H1 (cell line): ENCODE results near the gene USF1. TPM values are rescaled to one million over a fixed set of nuclear protein-coding genes. Genes with fewer than 3 reads are reported as not detected.
"Not testable (repeated sequence)": the region's sequence is repeated elsewhere in the genome, so short reads cannot be mapped to it uniquely, and the experiment has no call there.

ENCODE experiments used
- CTCF ChIA-PET: fragments of 300-600 bp; sonication (Branson Sonifier 250); formaldehyde crosslinking; loops from one replicate; lab custom pipeline; 2021; ENCODE audit not compliant: partially characterized antibody; lab: Charles Lee
- POLR2A ChIA-PET: fragments of 300-600 bp; sonication (Branson Sonifier 250); formaldehyde crosslinking; loops from one replicate; lab custom pipeline; 2021; ENCODE audit warnings: inconsistent platforms; ENCODE audit not compliant: partially characterized antibody; lab: Charles Lee
- DNase-seq, 2 experiments: peaks; one replicate each; pipeline versions ENCODE4 v3.0.0 to v3.0.0-alpha.2; 2010 to 2022; ENCODE audit warnings: low spot score in 2 of 2, low read depth in 1 of 2, mixed read lengths in 1 of 2
- FAIRE-seq: peaks from 2 replicates; lab custom pipeline; 2011; peaks lifted over from hg19 to GRCh38; lab: Jason Lieb, UNC
- H2AFZ ChIP-seq: 2 replicates; pipeline ENCODE4 v1.8.1; 2012; ENCODE audit warnings: low read length, inconsistent platforms
- H2AK5ac ChIP-seq: 2 replicates; pipeline ENCODE4 v1.6.1; 2013; ENCODE audit warnings: low read depth, low read length
- H2BK120ac ChIP-seq: replicated peaks from 2 replicates; pipeline ENCODE3; 2013; ENCODE audit warnings: low read depth, low read length, inconsistent platforms
- H2BK12ac ChIP-seq: 2 replicates; pipeline ENCODE4 v1.6.1; 2013; ENCODE audit warnings: low read depth, low read length
- H2BK15ac ChIP-seq: 2 replicates; pipeline ENCODE4 v1.6.1; 2013; ENCODE audit warnings: low read length
- H2BK20ac ChIP-seq: 2 replicates; pipeline ENCODE4 v1.6.1; 2013; ENCODE audit warnings: low read length
- H2BK5ac ChIP-seq: 2 replicates; pipeline ENCODE4 v1.6.1; 2013; ENCODE audit warnings: low read depth, low read length
- H3K14ac ChIP-seq: 2 replicates; pipeline ENCODE4 v1.6.1; 2013; ENCODE audit warnings: inconsistent platforms; ENCODE audit not compliant: insufficient read length
- H3K18ac ChIP-seq: 2 replicates; pipeline ENCODE4 v1.6.1; 2013; ENCODE audit warnings: low read length; ENCODE audit errors: extremely low read depth
- H3K23ac ChIP-seq: 2 replicates; pipeline ENCODE4 v1.6.1; 2013; ENCODE audit warnings: inconsistent platforms; ENCODE audit not compliant: insufficient read length
- H3K23me2 ChIP-seq: 2 replicates; pipeline ENCODE4 v1.6.1; 2013; ENCODE audit warnings: low read depth, low read length
- H3K27ac ChIP-seq: 2 replicates; pipeline ENCODE4 v1.6.1; 2011; ENCODE audit warnings: low read depth, low read length, inconsistent platforms
- H3K27me3 ChIP-seq, 4 experiments: replicated peaks in 1 of 4; 1 replicate in 1 of 4; 2 replicates in 3 of 4; pipeline versions ENCODE4 v1.6.1 to v1.8.1; 2011 to 2013; ENCODE audit warnings: low read length in 3 of 4, mild to moderate bottlenecking in 3 of 4, inconsistent platforms in 2 of 4, mixed read lengths in 2 of 4, moderate library complexity in 1 of 4; ENCODE audit not compliant: control insufficient read depth in 3 of 4, insufficient read depth in 3 of 4; ENCODE audit errors: extremely low read depth in 1 of 4
- H3K36me3 ChIP-seq, 4 experiments: 2 replicates each; pipeline versions ENCODE4 v1.6.1 to v1.8.1; 2011 to 2013; ENCODE audit warnings: mild to moderate bottlenecking in 4 of 4, low read length in 3 of 4, moderate library complexity in 2 of 4, control low read depth in 1 of 4, inconsistent platforms in 1 of 4; ENCODE audit not compliant: insufficient read depth in 4 of 4, control insufficient read depth in 2 of 4
- H3K4ac ChIP-seq: replicated peaks from 2 replicates; pipeline ENCODE3; 2013; ENCODE audit warnings: low read length, low read depth, mixed read lengths, inconsistent platforms; ENCODE audit not compliant: insufficient read length
- H3K4me1 ChIP-seq, 4 experiments: replicated peaks in 1 of 4; 1 replicate in 1 of 4; 2 replicates in 3 of 4; pipeline versions ENCODE4 v1.6.1 to v1.8.1; 2011 to 2013; ENCODE audit warnings: low read length in 3 of 4, inconsistent platforms in 2 of 4, mixed read lengths in 1 of 4; ENCODE audit not compliant: insufficient read depth in 4 of 4, control insufficient read depth in 3 of 4
- H3K4me2 ChIP-seq, 2 experiments: 2 replicates each; pipeline versions ENCODE4 v1.6.1 to v1.8.1; 2011 to 2013; ENCODE audit warnings: low read depth in 2 of 2, low read length in 2 of 2, control low read depth in 1 of 2, inconsistent platforms in 1 of 2, mild to moderate bottlenecking in 1 of 2; ENCODE audit not compliant: insufficient read depth in 1 of 2
- H3K4me3 ChIP-seq, 4 experiments: fragments of 200-600, 300-600 bp in 1 of 4; sonication (generic), shearing (Covaris generic), sonication (Bioruptor Twin) in 1 of 4; 2 replicates each; pipeline versions ENCODE4 v1.5.1 to v1.8.1; 2011 to 2016; ENCODE audit warnings: low read length in 4 of 4, low read depth in 3 of 4, control low read depth in 2 of 4, inconsistent platforms in 2 of 4, mild to moderate bottlenecking in 2 of 4, mixed read lengths in 1 of 4, moderate library complexity in 1 of 4; ENCODE audit not compliant: insufficient read depth in 2 of 4; ENCODE audit errors: extremely low read depth in 1 of 4
- H3K56ac ChIP-seq: replicated peaks from 2 replicates; pipeline ENCODE3; 2013; ENCODE audit warnings: low read depth, mild to moderate bottlenecking, mixed read lengths, low read length, inconsistent platforms; ENCODE audit not compliant: insufficient read length
- H3K79me1 ChIP-seq: 2 replicates; pipeline ENCODE4 v1.6.1; 2013; ENCODE audit warnings: low read depth, low read length, control low read depth
- H3K79me2 ChIP-seq, 2 experiments: 2 replicates each; pipeline versions ENCODE4 v1.6.1 to v1.8.1; 2012 to 2013; ENCODE audit warnings: low read length in 2 of 2, mild to moderate bottlenecking in 2 of 2, inconsistent platforms in 1 of 2; ENCODE audit not compliant: insufficient read depth in 2 of 2, control insufficient read depth in 1 of 2
- H3K9ac ChIP-seq, 4 experiments: replicated peaks in 1 of 4; 1 replicate in 1 of 4; 2 replicates in 3 of 4; pipeline versions ENCODE4 v1.6.1 to v1.8.1; 2011 to 2013; ENCODE audit warnings: low read depth in 3 of 4, low read length in 3 of 4, control low read depth in 2 of 4, mild to moderate bottlenecking in 2 of 4, moderate library complexity in 2 of 4, inconsistent platforms in 1 of 4; ENCODE audit errors: extremely low read depth in 1 of 4
- H3K9me3 ChIP-seq, 2 experiments: 2 replicates each; pipeline versions ENCODE4 v1.6.1 to v1.8.1; 2012 to 2013; ENCODE audit warnings: mild to moderate bottlenecking in 2 of 2, moderate library complexity in 2 of 2, control low read depth in 1 of 2, inconsistent platforms in 1 of 2, low read depth in 1 of 2, low read length in 1 of 2, mixed read lengths in 1 of 2; ENCODE audit not compliant: insufficient read depth in 2 of 2
- H4K20me1 ChIP-seq, 2 experiments: replicated peaks in 1 of 2; 2 replicates each; pipeline versions ENCODE3 to v1.8.1; 2011 to 2013; ENCODE audit warnings: inconsistent platforms in 2 of 2, low read length in 2 of 2, mild to moderate bottlenecking in 1 of 2; ENCODE audit not compliant: insufficient read depth in 2 of 2, control insufficient read depth in 1 of 2
- H4K5ac ChIP-seq: 2 replicates; pipeline ENCODE4 v1.6.1; 2013; ENCODE audit warnings: low read length, low read depth, mixed read lengths, inconsistent platforms; ENCODE audit not compliant: insufficient read length
- H4K8ac ChIP-seq: 2 replicates; pipeline ENCODE4 v1.8.0; 2013; ENCODE audit warnings: mild to moderate bottlenecking, moderate library complexity, low read length, inconsistent platforms; ENCODE audit not compliant: insufficient read depth; ENCODE audit errors: extremely low read depth
- H4K91ac ChIP-seq: replicated peaks from 2 replicates; pipeline ENCODE3; 2013; ENCODE audit warnings: low read length, mixed read lengths, inconsistent platforms; ENCODE audit not compliant: insufficient read length
- WGBS, 2 experiments: shearing (Covaris generic) in 1 of 2; methylation state at CpG; one replicate each; pipeline versions ENCODE4 v1.1.6 to v1.1.7; 2013 to 2015; ENCODE audit warnings: low lambda C conversion rate in 2 of 2, mixed read lengths in 2 of 2, inconsistent platforms in 1 of 2, low coverage in 1 of 2, missing lambda C conversion rate in 1 of 2; ENCODE audit not compliant: insufficient replicate concordance in 2 of 2, insufficient coverage in 1 of 2, insufficient read length in 1 of 2; ENCODE audit errors: extremely low coverage in 1 of 2, missing lambda C conversion rate in 1 of 2; 5-methylcytosine and 5-hydroxymethylcytosine counted together
- polyA plus RNA-seq, 7 experiments: library from polyadenylated mRNA; depleted of rRNA in 3 of 7; stranded (reverse) in 5 of 7; unstranded in 2 of 7; fragments of >200 nt in 5 of 7; fragments of 200-250 nt in 2 of 7; gene quantifications; 1 replicate in 5 of 7; 2 replicates in 1 of 7; 4 replicates in 1 of 7; pipeline versions ENCODE4 v1.2.1 to v1.2.3, GENCODE V29; 2011 to 2013; ENCODE audit warnings: missing spikeins in 2 of 7, mixed read lengths in 2 of 7
- total RNA-seq: library from RNA; stranded (reverse); fragmentation: NEBNext Ultra II Directional; extraction: Animal tissue kit (Norgen Biotek cat#: 25700); gene quantifications from 2 replicates; pipeline ENCODE4 v1.2.1, GENCODE V29; 2021

USF1 gene
- total and polyA plus RNA-seq, 2 of the 8 experiments (the other 6 are each of a cell fraction or from before 2014, with no cell fraction given), result 45.7 to 68.9 TPM

DNA sequence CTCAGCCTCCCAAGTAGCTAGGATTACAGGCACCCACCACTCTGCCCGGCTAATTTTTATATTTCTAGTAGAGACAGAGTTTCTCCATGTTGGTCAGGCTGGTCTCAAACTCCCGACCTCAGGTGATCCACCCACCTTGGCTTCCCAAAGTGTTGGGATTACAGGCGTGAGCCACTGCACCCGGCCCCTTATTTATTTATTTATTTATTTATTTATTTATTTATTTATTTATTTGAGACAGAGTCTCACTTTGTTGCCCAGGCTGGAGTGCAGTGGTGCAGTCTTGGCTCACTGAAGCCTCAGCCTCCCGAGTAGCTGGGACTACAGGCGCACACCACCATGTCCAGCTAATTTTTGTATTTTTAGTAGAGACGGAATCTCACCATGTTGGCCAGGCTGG is 19.9 kb upstream of the USF1 start:
- H2BK20ac ChIP-seq, H3K4me1 ChIP-seq, H3K4me3 ChIP-seq, H3K14ac ChIP-seq, H3K79me1 ChIP-seq, H3K4ac ChIP-seq, DNase-seq, H3K27ac ChIP-seq, H4K8ac ChIP-seq, H3K27me3 ChIP-seq, H2BK15ac ChIP-seq, H2BK12ac ChIP-seq, H2AFZ ChIP-seq, H3K9me3 ChIP-seq, H4K91ac ChIP-seq, H2AK5ac ChIP-seq, H3K56ac ChIP-seq, H4K5ac ChIP-seq, H3K79me2 ChIP-seq, H3K36me3 ChIP-seq, H3K23ac ChIP-seq, H3K23me2 ChIP-seq, H4K20me1 ChIP-seq, H2BK120ac ChIP-seq, H3K4me2 ChIP-seq, H3K18ac ChIP-seq, H2BK5ac ChIP-seq, FAIRE-seq, H3K9ac ChIP-seq: not testable (repeated sequence)
- CTCF ChIA-PET, result interaction anchor here (1.8 to 17.8 kb wide), 2 partner anchors 32 kb away, joined by 10 to 282 read pairs; partner anchors contain the start of gene KLHDC9
- POLR2A ChIA-PET, result interaction anchor here (1.2 kb wide), 1 partner anchor 28 kb away, joined by 4 read pairs; no protein-coding TSS in a partner anchor
- WGBS, 2 experiments, result 91% methylated on average over 7 of the region's 7 CpGs; no CpG with 5 or more reads in 1 of the 2 experiments

DNA sequence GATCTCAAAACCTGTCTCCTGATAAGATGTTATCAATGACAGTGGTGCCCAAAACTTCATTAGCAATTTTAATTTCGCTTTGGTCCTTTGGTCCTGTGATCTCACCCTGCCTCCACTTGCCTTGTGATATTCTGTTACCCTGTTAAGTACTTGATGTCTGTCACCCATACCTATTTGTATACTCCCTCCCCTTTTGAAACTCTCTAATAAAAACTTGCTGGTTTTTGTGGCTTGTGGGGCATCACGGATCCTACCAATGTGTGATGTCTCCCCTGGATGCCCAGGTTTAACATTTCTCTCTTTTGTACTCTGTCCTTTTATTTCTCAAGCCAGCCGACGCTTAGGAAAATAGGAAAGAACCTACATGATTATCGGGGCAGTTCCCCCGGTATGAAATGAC is 18.2 kb upstream of the USF1 start:
- H3K23ac ChIP-seq, FAIRE-seq, H2BK120ac ChIP-seq, H3K9ac ChIP-seq, H3K56ac ChIP-seq, H3K14ac ChIP-seq, H3K23me2 ChIP-seq, H3K9me3 ChIP-seq, H3K79me1 ChIP-seq, H4K20me1 ChIP-seq, H3K4ac ChIP-seq, H2AFZ ChIP-seq, H2BK20ac ChIP-seq, H3K79me2 ChIP-seq, H2BK12ac ChIP-seq, H3K27ac ChIP-seq, H3K4me2 ChIP-seq, H4K91ac ChIP-seq, H3K4me3 ChIP-seq, DNase-seq, H3K18ac ChIP-seq, H4K5ac ChIP-seq, H3K36me3 ChIP-seq, H4K8ac ChIP-seq, H2BK15ac ChIP-seq, H3K4me1 ChIP-seq, POLR2A ChIA-PET, H3K27me3 ChIP-seq, H2AK5ac ChIP-seq, H2BK5ac ChIP-seq: not testable (repeated sequence)
- WGBS, 2 experiments, result 76% methylated on average over 6 of the region's 6 CpGs; no CpG with 5 or more reads in 1 of the 2 experiments
- CTCF ChIA-PET, result interaction anchor here (1.2 to 1.8 kb wide), 2 partner anchors 22 to 33 kb away, joined by 4 to 10 read pairs; partner anchors contain the start of gene KLHDC9
